ENCODE data around the gene PCDHB9. TPM values are rescaled to one million over a fixed set of nuclear protein-coding genes. Genes with fewer than 3 reads are reported as not detected.
"Not testable (repeated sequence)": the region's sequence is repeated elsewhere in the genome, so short reads cannot be mapped to it uniquely, and the experiment has no call there.

PCDHB9 gene
- total RNA-seq, 1 donor from 2014 or later = 1.2 TPM

DNA sequence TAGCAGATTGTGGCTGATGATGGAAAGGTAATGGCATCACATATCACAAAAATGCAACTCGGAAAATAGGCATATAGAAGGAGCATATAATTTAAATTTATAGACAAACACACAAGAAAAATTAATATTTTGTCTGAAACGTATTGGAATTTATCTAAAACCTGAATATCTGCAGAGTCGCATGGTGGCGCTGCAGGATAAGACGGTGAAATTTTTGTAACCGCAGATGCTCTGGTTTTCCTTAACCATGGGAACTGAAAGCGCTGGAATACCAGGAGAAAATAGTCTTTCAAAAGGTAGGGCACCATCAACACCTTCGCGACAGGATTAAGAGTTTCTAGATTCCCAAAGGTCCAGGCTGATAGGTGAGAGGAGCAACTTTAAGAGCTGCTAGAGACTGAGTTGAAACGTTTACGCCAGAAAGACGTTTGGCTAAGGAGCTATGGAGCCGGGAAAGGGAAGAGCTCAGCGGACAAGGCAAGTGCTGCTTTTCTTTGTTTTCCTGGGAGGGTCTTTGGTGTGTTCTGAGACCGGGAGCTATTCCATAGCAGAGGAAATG, 47.2 kb downstream of the PCDHB9 start:
- TF ChIP-seq, protein P1, sequence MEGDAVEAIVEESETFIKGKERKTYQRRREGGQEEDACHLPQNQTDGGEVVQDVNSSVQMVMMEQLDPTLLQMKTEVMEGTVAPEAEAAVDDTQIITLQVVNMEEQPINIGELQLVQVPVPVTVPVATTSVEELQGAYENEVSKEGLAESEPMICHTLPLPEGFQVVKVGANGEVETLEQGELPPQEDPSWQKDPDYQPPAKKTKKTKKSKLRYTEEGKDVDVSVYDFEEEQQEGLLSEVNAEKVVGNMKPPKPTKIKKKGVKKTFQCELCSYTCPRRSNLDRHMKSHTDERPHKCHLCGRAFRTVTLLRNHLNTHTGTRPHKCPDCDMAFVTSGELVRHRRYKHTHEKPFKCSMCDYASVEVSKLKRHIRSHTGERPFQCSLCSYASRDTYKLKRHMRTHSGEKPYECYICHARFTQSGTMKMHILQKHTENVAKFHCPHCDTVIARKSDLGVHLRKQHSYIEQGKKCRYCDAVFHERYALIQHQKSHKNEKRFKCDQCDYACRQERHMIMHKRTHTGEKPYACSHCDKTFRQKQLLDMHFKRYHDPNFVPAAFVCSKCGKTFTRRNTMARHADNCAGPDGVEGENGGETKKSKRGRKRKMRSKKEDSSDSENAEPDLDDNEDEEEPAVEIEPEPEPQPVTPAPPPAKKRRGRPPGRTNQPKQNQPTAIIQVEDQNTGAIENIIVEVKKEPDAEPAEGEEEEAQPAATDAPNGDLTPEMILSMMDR (IDR thresholded peaks at IDR 0.05; ENCODE audit: borderline replicate concordance) = peak; percentile 30
- Histone ChIP-seq H3K4me3 (peak overlapping the region; percentile 49), H3K27me3 (ENCODE audit: low read depth) (peaks cover 22% of the 10 kb centered on the region), H3K4me1 (no peaks in the 10 kb centered on the region), H3K9me3 (replicated peaks) (peaks cover 95% of the 10 kb centered on the region), H3K27ac (replicated peaks) (no peak overlapping the region), H3K36me3 (peaks cover 11% of the 10 kb centered on the region)
- DNase-seq = no peak
- intact Hi-C loops (cut with micrococcal nuclease) = no loop called here

DNA sequence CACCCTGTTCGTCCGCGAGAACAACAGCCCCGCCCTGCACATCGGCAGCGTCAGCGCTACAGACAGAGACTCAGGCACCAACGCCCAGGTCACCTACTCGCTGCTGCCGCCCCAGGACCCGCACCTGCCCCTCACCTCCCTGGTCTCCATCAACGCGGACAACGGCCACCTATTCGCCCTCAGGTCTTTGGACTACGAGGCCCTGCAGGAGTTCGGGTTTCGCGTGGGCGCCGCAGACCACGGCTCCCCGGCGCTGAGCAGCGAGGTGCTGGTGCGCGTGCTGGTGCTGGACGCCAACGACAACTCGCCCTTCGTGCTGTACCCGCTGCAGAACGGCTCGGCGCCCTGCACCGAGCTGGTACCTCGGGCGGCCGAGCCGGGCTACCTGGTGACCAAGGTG, 49.0 kb downstream of the PCDHB9 start:
- H3K4me3 ChIP-seq; H3K36me3 ChIP-seq; H3K27ac ChIP-seq (replicated peaks); intact Hi-C loops (cut with micrococcal nuclease); DNase-seq; H3K4me1 ChIP-seq: not testable (repeated sequence)
- H3K27me3 ChIP-seq (ENCODE audit: low read depth) = peaks cover 23% of the 10 kb centered on the region
- peaks cover 99% of the 10 kb centered on the region for H3K9me3 ChIP-seq (replicated peaks)

DNA sequence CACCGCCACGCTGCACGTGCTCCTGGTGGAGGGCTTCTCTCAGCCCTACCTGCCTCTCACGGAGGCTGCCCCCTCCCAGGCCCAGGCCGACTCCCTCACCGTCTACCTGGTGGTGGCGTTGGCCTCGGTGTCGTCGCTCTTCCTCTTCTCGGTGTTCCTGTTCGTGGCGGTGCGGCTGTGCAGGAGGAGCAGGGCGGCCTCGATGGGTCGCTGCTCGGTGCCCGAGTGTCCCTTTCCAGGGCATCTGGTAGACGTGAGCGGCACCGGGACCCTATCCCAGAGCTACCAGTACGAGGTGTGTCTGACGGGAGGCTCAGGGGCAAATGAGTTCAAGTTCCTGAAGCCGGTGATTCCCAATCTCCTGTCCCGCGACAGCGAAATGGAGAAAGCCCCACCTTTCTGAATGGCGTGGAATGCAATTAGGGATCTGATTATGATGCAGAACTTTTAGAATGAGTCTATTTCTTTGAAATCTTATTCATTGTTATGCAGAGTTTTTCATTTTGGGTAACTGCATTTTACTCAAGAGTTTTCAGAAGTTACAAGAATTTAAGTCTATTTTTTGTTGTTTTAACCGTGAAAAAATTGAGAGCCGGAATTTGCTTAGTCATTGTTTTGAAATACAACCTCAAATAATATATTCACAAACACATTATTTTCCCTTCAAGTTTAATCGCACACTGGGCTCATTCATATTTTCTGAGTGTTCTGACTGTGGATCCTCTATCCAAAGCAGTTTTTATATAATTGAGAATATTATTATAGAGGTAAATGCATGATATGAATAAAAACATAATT, 49.8 kb downstream of the PCDHB9 start:
- Histone ChIP-seq H3K9me3 (replicated peaks) (peaks cover 99% of the 10 kb centered on the region), H3K27ac (replicated peaks) (no peak overlapping the region), H3K4me1 (no peaks in the 10 kb centered on the region), H3K36me3 (peaks cover 4% of the 10 kb centered on the region), H3K4me3 (no peak overlapping the region), H3K27me3 (ENCODE audit: low read depth) (peaks cover 31% of the 10 kb centered on the region)
- intact Hi-C loops (cut with micrococcal nuclease) = no loop called here
- TF ChIP-seq, protein P1 (IDR thresholded peaks at IDR 0.05; ENCODE audit: borderline replicate concordance) = no peak
- DNase-seq = no peak

Other genes with a start within 250 kb of the PCDHB9 start
- gene PCDHAC2, start 220.7 kb upstream of the PCDHB9 start, total RNA-seq = 0.36 TPM
- not detected for gene PCDHB1, start 135.8 kb upstream of the PCDHB9 start, total RNA-seq
- gene PCDHB2, start 92.5 kb upstream of the PCDHB9 start, total RNA-seq = 1.1 TPM
- 0.77 TPM for gene PCDHB3, start 86.7 kb upstream of the PCDHB9 start, total RNA-seq
- gene PCDHB4, start 65.3 kb upstream of the PCDHB9 start, total RNA-seq = 0.80 TPM
- 2.3 TPM for gene PCDHB5, start 52.0 kb upstream of the PCDHB9 start, total RNA-seq
- gene PCDHB6, start 37.1 kb upstream of the PCDHB9 start, total RNA-seq = 0.14 TPM
- 0.55 TPM for gene PCDHB7, start 14.5 kb upstream of the PCDHB9 start, total RNA-seq
- gene PCDHB8, start 9.4 kb upstream of the PCDHB9 start, total RNA-seq = 2.1 TPM
- 1.4 TPM for gene PCDHB16, start 4.8 kb upstream of the PCDHB9 start, total RNA-seq
- gene PCDHB10, start 5.2 kb downstream of the PCDHB9 start, total RNA-seq = 0.63 TPM
- 0.77 TPM for gene PCDHB11, start 12.5 kb downstream of the PCDHB9 start, total RNA-seq
- 0.69 TPM for gene PCDHB12, start 21.6 kb downstream of the PCDHB9 start, total RNA-seq
- gene PCDHB13, start 26.8 kb downstream of the PCDHB9 start, total RNA-seq = 2.5 TPM
- 1.9 TPM for gene PCDHB14, start 36.2 kb downstream of the PCDHB9 start, total RNA-seq
- 2.8 TPM for gene PCDHB15, start 58.2 kb downstream of the PCDHB9 start, total RNA-seq
- gene SLC25A2, start 116.9 kb downstream of the PCDHB9 start, total RNA-seq = not detected
- gene TAF7, start 133.6 kb downstream of the PCDHB9 start, total RNA-seq = 108 TPM
- gene PCDHGA1, start 143.4 kb downstream of the PCDHB9 start, total RNA-seq = 3.1 TPM
- 7.8 TPM for gene PCDHGA2, start 151.6 kb downstream of the PCDHB9 start, total RNA-seq
- 12.2 TPM for gene PCDHGA3, start 156.7 kb downstream of the PCDHB9 start, total RNA-seq
- 5.7 TPM for gene PCDHGB1, start 162.9 kb downstream of the PCDHB9 start, total RNA-seq
- gene PCDHGA4, start 167.9 kb downstream of the PCDHB9 start, total RNA-seq = 7.3 TPM
- gene PCDHGB2, start 172.8 kb downstream of the PCDHB9 start, total RNA-seq = 8.8 TPM
- 4.9 TPM for gene PCDHGA5, start 177.0 kb downstream of the PCDHB9 start, total RNA-seq
- gene PCDHGB3, start 183.1 kb downstream of the PCDHB9 start, total RNA-seq = 6.3 TPM
- gene PCDHGA6, start 186.7 kb downstream of the PCDHB9 start, total RNA-seq = 5.6 TPM
- 5.8 TPM for gene PCDHGA7, start 195.6 kb downstream of the PCDHB9 start, total RNA-seq
- gene PCDHGB4, start 200.5 kb downstream of the PCDHB9 start, total RNA-seq = 4.2 TPM
- 8.5 TPM for gene PCDHGA8, start 205.5 kb downstream of the PCDHB9 start, total RNA-seq
- gene PCDHGB5, start 210.8 kb downstream of the PCDHB9 start, total RNA-seq = 6.0 TPM
- 3.9 TPM for gene PCDHGA9, start 215.6 kb downstream of the PCDHB9 start, total RNA-seq
- 5.0 TPM for gene PCDHGB6, start 220.9 kb downstream of the PCDHB9 start, total RNA-seq
- 5.0 TPM for gene PCDHGA10, start 225.8 kb downstream of the PCDHB9 start, total RNA-seq
- gene PCDHGB7, start 230.5 kb downstream of the PCDHB9 start, total RNA-seq = 7.9 TPM
- 3.8 TPM for gene PCDHGA11, start 233.9 kb downstream of the PCDHB9 start, total RNA-seq
- gene PCDHGA12, start 243.3 kb downstream of the PCDHB9 start, total RNA-seq = 4.8 TPM